ENCODE data around the gene LDLRAD1.
A peak's percentile ranks its signal among the peaks of the same experiment; 100 is the strongest.
"Not testable (repeated sequence)": the region's sequence is repeated elsewhere in the genome, so short reads cannot be mapped to it uniquely, and the experiment has no call there.

The LDLRAD1 gene

DNA sequence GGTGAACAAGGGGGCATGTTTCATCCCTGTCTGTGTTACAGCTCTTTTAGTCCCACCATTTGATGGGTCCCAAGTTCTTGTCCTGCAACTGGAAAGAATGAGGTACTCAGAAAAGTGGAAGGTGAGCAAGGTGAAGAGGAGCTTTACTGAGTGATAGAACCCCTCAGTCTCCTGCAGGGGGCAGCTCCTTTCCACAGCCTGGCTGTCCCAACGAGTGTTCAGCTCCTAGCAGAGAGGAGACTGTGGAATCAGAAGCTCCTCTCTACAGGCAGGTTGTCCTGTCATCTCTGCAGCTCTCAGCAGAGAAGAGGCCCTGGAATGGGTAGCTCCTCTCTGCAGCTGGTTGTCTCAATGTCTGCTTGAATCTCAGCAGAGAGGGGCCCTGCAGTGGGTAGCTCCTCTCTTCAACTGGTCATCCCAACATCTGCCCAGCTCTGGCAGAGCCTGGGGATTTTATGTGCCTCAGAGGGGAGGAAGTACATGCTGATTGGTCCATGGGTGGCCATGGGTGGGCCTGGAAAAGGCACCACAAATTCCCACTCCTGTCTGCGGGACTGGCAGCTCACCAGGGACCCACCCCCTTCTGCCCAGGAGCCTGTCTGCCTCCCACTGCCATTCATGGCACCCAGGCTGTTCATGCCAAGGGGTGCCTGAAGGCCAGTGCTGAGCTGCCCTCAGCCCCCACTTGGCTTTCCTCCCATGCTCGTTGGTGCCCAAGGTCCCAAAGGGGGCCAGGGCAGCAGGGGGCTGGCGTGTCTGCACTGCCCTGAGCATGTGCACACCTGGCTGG, 25.7 kb downstream of the LDLRAD1 start:
- no peak for DNase-seq (ENCODE audit: low read depth, low spot score)

DNA sequence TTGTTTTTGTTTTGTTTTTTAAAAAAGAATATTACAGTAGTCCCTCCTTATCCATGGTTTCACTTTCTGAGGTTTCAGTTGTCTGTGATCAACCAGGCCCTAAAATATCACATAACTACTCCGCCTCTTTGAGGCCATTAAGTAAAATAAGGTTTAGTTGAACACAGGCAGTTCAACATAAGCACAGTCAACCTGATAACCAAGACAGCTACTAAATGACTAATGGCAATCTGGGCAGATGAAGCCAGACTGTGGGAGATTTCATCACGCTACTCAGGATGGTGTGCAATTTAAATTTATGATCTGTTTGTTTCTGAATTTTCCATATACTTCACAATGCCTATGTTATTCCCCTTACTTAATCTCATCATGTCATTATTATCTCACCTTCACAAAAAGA, 30.1 kb downstream of the LDLRAD1 start:
- no peak for DNase-seq (ENCODE audit: low read depth, low spot score)

DNA sequence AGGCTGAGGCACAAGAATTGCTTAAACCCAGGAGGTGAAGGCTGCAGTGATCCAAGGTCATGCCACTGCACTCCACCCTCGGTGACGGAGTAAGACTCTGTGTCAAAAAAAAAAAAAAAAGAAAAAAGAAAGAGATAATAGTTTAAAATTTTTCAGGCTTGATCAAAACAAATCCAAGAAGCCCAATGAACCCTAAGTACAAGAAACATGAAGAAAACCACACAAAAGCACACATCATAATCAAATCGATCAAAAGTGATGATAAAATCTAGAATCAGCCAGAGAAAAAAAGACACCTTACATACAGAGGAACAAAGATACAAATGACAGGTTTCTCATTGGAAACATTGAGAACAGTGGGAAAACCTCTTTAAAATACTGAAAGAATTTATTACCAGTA, 31.5 kb downstream of the LDLRAD1 start:
- DNase-seq (ENCODE audit: low read depth, low spot score) = no peak

DNA sequence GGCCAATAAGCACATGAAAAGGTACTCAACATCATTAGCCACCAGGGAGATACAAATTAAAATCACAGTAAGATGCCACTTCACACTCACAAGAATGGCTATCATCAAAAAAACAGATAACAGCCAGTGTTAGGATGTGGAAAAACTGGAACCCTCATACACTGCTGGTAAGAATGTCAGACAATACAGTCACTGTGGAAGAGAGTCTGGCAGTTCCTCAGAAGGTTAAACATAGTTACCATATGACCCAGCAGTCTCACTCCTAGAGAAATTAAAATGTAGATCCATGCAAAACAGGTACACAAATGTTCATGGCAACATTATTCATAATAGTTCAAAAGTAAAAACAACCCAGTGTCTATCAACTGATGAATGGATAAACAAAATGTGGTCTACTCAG, 33.3 kb downstream of the LDLRAD1 start:
- DNase-seq (ENCODE audit: low read depth, low spot score) = no peak

DNA sequence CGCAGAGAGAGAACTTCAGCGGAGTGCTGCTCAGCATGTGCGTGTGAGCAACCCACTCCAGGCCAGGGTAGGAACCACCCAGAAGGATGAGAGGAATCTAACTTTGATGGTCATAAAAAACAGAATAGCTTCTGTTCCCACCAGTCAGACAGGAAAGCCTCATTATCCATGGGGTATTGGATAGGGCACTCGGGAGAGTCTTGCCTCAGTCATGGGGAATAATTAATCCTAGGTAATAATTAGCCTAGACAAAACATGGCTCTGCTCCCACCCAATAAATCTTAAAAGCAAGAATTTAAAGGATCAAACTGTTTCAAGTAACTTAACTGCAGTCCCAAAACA, 35.3 kb downstream of the LDLRAD1 start:
- no peak for DNase-seq (ENCODE audit: low read depth, low spot score)

DNA sequence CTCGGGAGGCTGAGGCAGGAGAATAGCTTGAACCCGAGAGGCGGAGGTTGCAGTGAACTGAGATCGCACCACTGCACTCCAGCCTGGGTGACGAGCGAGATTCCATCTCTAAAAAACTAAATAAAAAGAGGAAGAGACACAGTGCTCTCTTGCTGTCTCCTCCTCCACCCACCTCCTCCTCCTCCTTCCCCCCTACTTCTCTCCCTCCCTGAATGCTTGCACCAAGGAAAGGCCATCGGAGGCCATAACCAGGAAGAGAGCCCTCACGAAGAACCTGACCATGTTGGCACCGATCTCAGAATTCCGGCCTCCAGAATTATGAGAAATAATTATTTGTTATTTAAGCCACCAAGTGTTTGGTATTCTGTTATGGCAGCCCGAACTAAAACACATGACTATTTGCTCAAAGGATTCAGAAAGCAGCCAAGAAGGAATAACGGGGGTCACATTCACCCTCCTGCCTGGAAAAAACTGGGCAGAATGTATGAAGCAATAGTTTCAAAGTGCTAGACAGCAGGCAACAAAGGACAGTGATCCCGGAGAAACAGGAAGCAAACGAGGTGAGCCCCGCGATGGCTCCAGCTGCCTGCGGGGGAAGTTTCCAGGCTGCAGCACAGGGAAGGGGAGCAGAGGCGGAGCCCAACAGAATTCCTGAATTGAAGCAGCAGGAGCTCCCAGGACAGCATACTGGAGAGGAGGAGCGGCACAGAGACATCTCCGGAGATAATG, 35.8 kb downstream of the LDLRAD1 start:
- peak; percentile 86 for DNase-seq (ENCODE audit: low read depth, low spot score)

DNA sequence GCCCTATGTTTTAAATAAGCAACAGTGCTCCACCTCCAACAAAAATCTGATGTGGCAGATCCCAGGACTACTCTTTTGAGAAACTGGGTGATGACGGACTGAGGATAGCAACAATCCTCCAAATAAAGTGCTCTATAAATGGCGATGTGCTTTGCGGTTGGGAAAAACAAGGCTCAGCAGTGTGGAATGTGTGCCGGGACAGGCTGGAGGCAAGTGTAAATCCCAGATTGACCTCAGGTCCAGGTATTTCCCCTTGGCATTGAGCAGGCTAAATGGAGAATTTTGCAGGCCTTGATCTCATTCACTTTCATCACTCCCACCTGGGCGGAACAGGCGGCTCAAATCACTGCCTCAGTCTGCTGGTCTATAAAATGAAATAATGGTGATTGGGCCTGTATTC, 36.8 kb downstream of the LDLRAD1 start:
- peak; percentile 35 for DNase-seq (ENCODE audit: low read depth, low spot score)

DNA sequence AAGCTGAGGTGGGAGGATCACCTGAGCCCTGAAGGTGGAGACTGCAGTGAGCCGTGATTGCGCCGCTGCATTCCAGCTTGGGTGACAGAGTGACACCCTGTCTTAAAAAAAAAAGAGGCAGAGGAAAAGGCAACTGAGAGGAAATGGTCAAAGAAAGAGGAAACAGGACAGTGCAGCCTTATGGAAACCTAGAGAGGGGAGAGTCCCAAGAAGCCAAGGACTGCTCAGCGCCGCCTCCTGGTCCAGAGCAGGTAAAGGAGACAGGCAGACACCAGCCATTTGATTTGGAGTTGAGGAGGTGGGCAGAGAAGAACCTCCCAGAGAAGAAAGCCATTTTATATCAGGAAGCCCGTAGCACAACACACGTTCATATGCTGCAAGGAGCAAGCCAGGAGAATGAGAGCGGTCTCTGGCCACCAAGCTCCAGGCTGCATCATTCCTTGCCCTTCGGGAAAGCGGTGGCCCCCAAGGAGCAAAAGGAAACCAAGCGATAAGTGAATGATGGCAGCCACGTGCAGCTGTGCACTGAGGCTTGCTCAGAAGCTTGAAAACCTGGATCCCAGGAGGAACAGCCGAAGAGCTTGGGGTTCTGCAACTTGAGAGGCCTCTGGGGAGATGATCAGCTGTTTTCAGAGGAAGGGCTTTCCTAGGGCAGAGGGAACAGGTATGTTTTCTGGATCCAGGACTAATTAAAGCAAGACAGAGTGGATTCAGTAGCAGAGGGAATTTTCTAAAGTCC, 38.1 kb downstream of the LDLRAD1 start:
- peak; percentile 27 for DNase-seq (ENCODE audit: low read depth, low spot score)

DNA sequence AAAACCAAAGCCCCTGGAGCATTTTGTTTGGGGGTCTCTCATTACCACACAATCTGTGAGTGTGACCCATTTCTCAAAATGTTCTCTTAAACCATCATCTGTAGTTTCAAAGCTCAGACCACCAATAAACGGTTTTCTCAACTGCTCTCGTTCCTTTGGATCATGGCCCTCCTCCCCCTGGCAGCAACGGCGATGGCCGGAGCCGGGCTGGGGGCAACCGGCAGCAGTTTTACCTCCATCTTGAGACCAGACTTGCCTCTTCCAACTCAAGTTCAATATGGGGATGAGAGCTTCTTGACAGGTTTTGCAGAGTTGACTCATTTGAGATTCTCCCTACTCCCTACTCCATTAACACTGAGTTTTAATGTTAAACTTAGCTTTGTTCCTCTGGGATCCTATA, 42.1 kb downstream of the LDLRAD1 start:
- no peak for DNase-seq (ENCODE audit: low read depth, low spot score)

DNA sequence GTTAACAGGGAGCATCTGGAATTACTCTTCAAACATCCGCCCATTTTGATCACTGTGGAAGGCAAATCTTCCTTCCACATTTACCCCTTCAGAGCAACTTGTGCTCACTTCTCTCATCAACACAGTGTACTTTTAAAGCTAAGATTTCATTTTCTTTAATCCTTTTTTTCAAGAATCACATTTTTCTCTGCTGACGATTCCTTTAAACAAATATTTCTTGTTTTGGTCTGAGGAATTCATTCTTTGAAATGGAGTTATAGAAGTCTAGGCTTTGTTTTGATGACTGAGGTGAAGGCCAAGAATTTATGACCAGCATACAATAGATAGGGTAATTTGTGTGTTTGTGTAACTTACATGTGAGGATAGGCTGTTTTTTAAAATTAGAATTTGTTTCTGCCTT, 46.3 kb downstream of the LDLRAD1 start:
- no peak for DNase-seq (ENCODE audit: low read depth, low spot score)

DNA sequence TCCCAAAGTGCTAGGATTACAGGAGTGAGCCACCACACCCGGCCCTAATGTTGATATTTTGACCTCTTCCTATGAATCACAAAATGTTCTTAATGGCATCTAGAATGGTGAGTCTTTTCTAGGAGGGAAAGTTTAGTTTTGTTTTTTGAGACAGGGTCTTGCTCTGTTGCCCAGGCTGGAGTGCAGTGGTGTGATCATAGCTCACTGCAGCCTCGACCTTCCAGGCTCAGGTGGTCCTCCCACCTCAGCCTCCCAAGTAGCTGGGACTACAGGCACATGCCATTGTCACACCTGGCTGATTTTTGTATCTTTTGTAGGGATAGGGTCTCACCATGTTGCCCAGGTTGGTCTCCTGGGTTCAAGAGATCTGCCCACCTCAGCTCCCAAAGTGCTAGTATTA, 48.7 kb downstream of the LDLRAD1 start:
- not testable (repeated sequence) for DNase-seq (ENCODE audit: low read depth, low spot score)

DNA sequence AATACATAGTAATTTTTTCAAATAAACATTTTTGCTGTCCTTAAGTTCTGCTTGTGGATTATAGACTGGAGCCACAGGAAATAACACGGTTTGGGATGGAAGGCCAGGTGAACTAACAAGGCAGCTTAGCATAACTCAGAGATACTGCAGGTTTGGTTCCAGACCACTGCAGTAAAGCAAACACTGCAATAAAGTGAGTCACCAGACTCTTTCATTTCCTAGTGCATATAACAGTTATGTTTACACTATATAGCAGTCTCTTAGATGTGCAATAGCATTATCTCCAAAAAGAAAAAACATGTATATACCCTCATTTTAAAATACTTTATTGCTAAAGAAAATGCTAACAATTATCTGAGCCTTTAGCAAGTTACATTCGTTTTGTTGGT, 49.9 kb downstream of the LDLRAD1 start:
- DNase-seq (ENCODE audit: low read depth, low spot score) = no peak

DNA sequence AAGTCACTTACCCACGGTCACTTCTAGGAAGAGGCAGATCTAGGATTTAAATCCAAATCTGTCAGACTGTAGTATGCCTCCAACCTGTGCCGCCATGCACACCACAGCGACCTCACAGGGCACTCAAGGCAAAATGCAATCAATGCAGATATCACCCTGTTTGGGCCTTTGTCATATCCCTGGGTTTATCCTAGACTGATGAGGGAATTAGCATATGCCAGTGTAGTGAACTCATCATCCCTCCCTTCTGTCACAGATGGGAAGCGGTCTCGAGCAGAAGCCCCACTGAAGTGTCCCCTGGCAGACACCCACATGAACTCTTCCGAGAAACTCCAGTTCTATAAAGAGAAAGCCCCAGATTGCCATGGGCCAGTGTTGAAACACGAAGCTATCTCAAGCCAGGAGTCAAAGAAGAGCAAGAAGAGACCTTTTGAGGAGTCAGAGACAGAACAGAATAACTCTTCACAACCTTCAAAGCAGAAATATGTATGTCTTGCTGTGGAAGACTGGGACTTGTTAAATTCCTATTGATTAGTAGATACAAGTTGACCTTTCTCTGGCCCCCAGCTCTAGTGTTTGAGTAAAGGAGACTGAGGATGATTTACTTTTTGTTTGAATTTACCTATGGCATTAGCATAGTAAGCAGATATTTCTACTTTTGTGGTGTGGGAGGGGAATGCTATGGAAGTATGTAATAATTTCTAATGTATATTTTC, 50.4 kb downstream of the LDLRAD1 start:
- DNase-seq (ENCODE audit: low read depth, low spot score) = no peak

DNA sequence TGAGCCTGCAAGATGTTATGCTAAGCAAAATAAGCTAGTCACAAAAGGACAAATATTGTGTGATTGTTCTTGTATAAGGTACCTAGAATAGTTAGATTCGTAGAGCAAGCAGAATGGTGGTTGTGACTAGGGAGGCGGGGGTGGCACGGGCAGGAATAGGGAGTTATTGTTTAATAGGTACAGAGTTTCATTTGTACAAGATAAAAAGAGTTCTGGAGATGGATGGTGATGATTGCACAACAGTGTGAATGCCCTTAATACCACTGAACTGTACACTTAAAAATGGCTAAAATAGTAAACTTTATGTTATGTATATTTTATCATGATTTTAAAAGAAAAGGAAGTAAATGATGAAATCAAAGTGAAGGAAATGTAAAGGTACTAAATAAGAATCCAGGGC, 51.2 kb downstream of the LDLRAD1 start:
- no peak for DNase-seq (ENCODE audit: low read depth, low spot score)

DNA sequence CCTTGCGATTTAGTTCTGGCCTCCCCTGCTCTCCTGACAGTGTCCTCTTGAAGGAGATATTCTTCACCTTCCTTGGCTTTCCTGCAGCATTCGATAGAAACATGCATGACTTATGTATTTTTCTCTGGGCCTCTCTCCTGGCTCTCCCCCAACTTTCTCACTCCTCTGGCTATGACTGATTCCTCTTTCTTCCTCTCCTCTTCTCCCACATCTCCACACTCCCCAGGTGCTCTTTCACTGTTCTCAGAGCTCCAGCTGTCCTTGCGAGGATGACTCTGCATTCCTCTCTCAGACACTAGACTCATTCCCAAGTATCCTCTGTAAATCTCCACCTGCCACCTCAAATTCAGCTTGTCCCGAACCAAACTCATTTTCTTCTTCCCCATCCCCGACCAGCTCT, 53.9 kb downstream of the LDLRAD1 start:
- no peak for DNase-seq (ENCODE audit: low read depth, low spot score)

DNA sequence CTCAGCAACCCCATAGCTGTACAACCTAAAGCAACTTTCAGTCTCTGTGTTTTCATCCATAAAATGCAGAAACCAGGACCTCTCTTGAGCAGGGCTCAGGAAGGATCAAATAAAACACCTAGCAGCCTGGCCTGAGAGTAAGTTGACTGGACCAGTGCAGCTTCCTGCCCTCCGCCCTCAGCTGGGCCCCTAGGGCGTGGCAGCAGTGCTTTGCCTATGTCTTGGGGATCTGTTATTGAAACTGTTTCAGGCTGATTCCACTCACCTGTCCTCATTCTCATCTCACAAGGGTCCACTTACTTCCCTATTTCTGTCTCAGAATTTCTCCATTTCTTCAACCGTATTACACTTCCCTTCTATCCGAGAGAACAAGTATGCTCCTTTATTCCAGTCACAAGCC, 54.5 kb downstream of the LDLRAD1 start:
- no peak for DNase-seq (ENCODE audit: low read depth, low spot score)

DNA sequence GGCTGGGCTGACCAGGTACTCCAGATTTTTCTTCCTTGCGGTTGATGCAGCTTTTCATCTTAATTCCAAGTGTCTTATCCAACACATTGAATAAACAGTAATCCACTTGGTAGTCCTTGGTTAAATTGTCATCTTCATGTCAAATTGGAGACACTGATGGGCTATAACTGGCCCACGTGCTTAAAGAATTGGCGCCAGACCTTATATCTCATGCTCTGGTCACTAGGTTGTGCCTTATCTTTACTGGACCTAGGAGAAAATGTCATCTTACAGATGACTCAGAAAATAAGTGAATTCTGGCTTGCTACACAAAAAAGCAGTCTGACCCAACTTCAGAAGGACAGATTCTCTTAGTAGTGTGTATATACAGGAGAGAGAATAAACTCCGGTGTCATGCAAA, 55.6 kb downstream of the LDLRAD1 start:
- DNase-seq (ENCODE audit: low read depth, low spot score) = no peak

DNA sequence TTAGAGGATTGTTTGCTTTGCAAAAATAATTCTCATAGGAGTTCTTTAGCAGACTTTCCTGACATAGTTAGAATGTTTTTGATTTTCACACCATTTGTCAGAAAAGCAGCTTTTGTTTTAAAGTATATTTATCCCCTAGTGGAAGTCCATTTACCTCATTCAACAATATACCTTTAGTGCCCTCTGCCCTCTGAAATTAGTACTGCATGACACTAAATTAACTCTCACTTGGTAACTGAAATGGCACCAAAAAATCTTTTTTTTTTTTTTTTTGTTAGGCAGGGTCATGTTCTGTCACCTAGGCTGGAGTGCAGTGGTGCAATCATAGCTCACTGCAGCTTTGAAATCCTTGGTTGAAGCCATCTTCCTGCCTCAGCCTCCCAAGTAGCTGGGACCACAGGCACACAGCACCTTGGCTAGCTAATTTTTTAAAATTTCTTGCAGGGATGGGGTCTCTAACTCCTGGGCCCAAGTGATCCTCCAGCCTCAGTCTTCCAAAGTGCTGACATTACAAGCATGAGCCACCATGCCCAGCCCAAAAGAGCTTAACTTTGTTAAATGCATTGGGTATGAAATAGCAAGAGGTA, 58.2 kb downstream of the LDLRAD1 start:
- no peak for DNase-seq (ENCODE audit: low read depth, low spot score)
